NCI-H2029 treated with DMSO at 0.1 percent for 48 hours (cell line): ENCODE data around the gene FOXO1.

Source experiments
- DNase-seq: peaks from one replicate; lab custom pipeline; 2025; lab: John Stamatoyannopoulos, UW

Gene FOXO1

GRCh38 chr13:40578055-40578454, 88.4 kb downstream of the FOXO1 start:
- no peak for DNase-seq

DNA sequence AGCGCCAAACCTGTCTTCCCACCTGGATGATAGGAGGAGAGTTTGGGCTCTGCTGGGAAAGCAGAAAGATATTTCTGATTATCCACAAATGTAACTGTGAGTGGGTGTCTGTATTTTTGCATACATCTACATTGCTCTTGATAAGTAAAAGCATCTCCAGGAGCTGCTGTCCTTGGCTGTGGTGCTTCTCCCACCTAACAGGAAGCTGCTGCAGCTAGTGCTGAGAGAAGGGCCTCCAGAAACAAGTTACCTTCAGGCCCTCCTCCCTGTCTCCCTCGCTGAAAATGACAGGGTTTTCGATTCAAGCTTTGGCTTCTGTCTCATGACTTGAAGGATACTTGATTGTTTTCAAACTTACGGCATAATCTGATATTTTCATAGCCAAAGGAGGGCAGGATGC, 90.1 kb downstream of the FOXO1 start:
- no peak for DNase-seq

GRCh38 chr13:40572961-40573360, 93.5 kb downstream of the FOXO1 start:
- DNase-seq = no peak

GRCh38 chr13:40571338-40571963, 95.0 kb downstream of the FOXO1 start:
- no peak for DNase-seq

DNA sequence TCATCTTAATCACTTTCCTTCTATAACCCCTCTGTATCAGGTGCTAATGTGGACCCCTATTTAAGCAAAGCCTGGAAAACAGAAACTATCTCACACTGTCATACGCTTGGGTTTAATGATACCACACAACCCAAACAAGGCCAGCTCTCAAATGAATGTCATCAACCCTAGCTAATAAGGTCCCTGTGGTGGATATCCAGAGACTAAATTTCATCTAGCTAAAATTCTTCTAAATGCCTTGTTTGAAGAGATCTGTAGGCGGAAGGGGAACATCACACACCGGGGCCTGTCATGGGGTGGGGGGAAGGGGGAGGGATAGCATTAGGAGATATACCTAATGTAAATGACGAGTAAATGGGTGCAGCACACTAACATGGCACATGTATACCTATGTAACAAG, 95.5 kb downstream of the FOXO1 start:
- no peak for DNase-seq

DNA sequence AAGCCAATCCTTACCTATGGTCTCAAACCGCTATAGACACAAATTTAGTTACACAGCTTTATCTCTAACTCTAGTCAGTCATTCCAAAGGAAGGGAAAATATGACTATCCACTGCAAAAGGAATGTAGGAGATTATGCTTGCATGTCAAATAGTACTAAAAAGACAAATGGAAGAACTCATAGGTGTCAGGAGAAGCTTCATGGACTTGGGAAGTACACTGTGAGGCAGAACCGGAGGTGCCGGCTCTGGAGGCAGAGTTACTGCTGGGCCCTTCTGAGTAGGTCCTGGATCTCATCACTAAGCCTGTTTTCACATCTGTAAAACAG, 97.5 kb downstream of the FOXO1 start:
- DNase-seq = no peak

- DNase-seq = no peak
Observed at GRCh38 chr13:40568246-40569023, 98.0 kb downstream of the FOXO1 start.

- DNase-seq = no peak
Observed at GRCh38 chr13:40566811-40567210, 99.6 kb downstream of the FOXO1 start.

DNA sequence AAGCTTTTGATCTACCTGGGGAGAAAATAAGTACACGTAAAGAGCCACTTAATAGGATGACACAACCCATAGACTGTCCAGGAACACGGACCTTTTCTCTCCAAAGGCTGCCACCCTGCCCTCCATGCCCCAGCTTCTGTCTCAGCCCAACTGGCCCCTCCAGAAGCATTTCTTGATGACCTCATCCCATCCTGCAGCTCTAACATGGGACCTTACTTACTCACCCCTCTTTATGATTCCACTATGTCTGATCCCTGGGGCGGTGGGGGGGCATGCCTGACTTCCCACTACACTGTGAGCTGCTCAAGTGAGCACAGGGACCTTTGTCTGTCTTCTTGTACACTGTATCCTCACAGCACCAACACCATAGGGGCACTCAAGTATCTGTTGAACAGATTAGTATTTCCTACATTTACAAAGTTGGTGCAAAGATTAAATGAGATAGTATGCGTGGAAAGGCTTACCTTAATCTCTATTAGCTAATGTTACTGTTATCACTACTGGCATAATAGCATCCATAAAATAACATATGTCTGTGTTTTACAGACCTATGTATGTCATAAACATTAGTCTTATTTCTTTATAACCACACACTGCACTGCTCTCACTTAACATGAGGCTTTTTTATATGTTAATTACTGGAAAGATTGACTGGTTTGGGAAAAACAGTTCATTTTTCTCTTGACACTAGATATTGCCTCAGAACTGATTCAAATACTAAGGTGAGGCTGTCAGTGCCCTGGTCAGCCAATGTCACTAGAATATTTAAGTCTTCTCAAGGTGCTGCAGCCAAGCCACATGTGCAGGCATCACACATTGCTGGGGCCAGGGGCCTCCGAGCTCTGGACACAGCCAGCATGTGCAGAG, 100.9 kb downstream of the FOXO1 start:
- no peak for DNase-seq

DNA sequence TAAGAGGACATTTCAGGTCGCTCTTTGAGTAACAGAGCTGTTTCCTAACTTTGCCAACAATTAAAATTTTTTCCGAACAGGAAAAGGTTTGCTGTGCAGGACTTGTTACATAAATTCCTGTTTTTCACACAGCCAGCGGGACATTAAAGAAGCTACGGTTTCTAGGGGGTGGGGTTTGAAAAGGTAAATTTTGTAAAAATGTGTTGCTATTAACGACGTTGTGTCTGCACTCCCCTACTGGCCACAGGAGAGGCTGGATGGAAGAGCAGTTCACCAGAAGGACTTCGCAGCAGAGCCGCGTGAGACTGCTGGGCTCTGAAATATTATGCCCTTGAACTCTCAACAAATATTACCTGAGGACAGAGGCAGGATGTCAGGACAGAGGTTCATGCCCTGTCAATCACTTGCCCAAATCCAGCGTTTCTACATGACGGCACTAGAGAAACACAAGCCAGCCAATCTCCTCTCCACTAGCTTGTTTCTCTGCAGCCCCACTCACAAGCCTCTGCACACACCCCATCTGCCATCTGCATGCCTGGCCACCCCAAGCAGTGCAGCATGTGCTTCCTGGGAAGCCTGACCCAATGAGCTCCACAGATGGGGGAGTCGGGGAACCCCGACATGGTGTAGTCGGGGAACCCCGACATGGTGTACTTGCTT, 102.0 kb downstream of the FOXO1 start:
- DNase-seq = no peak

DNA sequence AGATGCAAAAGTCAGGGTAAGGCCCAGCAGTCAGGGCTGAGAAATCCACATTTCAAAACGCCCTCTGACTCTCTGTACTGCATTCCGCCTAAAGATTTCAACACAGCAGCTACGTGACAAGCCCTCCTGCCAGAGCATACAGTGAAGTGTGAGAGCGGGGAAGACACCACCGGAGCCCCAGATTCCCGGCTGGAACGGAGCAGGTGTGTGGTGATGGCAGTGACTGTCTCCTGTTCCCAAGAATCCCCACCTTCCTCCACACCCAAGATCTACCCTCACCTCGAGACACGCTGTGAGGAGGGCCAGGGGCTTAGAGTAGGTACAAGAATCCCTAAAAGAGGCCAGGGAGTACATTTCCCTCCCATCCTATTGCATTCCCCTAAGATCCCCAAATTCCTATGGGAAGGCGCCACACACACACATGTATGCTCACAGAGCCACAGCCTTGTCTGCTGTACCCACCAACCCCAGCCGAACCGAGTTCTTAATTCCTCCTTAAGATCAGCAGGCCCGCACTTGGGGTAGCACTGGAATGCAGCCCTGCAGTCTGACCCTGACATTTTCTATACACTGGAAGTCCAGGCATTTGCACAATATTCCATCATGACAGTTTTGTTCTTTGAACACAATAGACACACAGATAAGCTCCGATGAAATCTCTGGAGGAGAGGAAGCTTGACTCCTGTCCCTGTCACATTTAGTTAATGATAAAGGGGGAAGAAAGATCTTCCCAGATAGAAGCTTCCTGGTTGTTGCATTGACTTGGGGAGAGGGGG, 102.9 kb downstream of the FOXO1 start:
- DNase-seq = no peak

- DNase-seq = no peak
Observed at GRCh38 chr13:40562975-40563349, 103.5 kb downstream of the FOXO1 start.

- no peak for DNase-seq
Observed at GRCh38 chr13:40559915-40560314, 106.5 kb downstream of the FOXO1 start.

DNA sequence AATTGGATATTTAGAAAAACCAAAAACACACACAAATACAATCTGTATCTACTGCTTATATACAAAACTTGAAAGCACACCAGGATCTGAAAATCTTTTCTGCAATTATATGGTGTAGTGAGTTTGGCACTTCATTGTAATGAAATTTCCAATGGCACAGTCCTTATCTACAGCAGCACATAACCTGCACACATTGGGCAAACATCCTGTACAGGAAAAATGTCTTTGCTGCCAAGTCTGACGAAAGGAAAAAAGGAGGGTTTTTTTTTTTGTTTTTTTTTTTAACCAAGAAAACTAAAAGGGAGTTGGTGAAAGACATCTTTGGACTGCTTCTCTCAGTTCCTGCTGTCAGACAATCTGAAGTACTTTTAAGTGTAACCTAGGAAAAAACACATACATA, 107.8 kb downstream of the FOXO1 start:
- no peak for DNase-seq

- no peak for DNase-seq
Observed at GRCh38 chr13:40556453-40556852, 110.0 kb downstream of the FOXO1 start.

DNA sequence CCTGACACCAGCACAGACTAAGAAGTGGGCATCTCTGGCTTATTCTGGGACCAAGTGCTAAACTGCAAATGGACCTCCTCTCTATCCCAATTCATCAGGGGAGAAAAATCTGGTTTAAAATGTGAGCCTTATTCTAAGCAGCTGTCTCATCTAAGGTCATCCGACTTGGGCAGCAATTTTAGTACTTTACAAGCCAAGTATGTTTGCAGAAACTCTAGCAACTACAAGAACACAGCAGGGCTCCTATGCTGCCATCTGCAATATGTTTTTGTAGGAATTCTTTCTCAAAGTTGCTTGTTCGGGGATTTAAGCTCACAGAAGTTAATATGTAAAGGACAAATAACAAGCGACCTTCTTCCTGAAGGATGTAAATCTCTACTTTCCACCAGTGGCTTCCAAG, 113.1 kb downstream of the FOXO1 start:
- DNase-seq = no peak

DNA sequence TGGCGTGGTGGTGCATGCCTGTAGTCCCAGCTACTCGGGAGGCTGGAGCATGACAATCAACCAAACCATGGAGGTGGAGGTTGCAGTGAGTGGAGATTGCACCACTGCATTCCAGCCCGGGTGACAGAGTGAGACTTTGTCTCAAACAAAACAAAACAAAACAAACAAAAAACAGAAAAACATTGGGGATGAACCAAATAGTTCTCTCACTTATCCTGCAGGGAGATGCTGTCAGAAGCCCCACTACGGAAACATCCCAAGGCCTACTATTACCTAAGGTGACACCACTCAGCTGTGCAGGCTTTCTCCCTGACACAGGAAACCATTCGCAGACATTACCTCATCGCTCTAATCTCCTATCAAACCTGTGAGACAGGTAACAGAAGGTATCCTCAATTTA, 113.5 kb downstream of the FOXO1 start:
- DNase-seq = no peak

DNA sequence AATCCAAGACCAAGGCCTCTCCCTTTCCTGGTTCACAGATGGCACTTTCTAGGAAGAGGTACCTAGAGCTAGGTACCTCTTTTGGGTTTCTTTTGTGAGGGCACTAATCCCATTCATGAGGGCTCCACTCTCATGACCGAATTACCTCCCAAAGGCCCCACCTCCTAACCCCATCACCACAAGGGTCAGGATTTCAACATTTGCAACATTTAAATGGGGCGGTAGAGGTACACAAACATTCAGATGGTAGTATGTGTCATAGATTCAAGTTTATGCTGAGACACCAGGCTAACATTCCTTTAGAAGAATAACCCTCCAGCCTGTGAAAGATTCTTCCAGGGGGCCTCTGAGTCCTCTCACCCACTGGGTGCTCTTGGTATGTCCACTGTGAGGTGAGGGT, 116.3 kb downstream of the FOXO1 start:
- no peak for DNase-seq

- DNase-seq = no peak
Observed at GRCh38 chr13:40549500-40550094, 116.8 kb downstream of the FOXO1 start.

- no peak for DNase-seq
Observed at GRCh38 chr13:40547591-40548315, 118.7 kb downstream of the FOXO1 start.

- DNase-seq = no peak
Observed at GRCh38 chr13:40546047-40546446, 120.4 kb downstream of the FOXO1 start.
